ENCODE measurements around the gene PAX8. TPM values are rescaled to one million over a fixed set of nuclear protein-coding genes. Genes with fewer than 3 reads are reported as not detected.

Gene PAX8
- total RNA-seq, 4 donors from 2014 or later: 2.3 to 7.7 (median 5.6) TPM

DNA sequence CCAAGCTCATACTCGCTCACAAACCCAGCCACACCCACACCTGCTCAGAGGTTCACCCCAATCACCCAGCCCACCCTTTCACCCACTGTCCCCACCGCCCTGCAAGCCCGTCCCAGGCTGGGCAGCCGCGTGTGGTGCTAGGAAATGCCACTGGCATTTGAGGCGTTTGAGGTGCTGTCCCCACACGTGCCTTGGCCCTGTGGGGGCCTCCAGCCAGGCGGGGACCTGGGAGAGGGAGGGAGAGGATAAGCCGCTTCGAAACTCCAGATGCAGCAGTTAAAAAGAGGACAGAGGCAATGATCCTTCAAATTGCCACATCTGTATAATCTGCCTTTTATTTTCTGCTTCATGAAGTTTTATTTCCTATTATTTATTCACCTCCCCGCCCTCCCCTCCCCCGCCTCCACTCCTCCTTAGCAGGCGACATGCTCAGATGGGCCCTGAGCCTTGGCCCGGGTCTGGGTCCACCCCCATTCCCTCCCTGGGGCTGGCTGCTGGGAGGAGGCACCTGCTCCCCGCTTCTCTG, 69.0 kb downstream of the PAX8 start:
- no peak for TF ChIP-seq EP300 (IDR thresholded peaks at IDR 0.05)
- TF ChIP-seq, protein P1, sequence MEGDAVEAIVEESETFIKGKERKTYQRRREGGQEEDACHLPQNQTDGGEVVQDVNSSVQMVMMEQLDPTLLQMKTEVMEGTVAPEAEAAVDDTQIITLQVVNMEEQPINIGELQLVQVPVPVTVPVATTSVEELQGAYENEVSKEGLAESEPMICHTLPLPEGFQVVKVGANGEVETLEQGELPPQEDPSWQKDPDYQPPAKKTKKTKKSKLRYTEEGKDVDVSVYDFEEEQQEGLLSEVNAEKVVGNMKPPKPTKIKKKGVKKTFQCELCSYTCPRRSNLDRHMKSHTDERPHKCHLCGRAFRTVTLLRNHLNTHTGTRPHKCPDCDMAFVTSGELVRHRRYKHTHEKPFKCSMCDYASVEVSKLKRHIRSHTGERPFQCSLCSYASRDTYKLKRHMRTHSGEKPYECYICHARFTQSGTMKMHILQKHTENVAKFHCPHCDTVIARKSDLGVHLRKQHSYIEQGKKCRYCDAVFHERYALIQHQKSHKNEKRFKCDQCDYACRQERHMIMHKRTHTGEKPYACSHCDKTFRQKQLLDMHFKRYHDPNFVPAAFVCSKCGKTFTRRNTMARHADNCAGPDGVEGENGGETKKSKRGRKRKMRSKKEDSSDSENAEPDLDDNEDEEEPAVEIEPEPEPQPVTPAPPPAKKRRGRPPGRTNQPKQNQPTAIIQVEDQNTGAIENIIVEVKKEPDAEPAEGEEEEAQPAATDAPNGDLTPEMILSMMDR (IDR thresholded peaks at IDR 0.05): no peak
- TF ChIP-seq POLR2A (IDR thresholded peaks at IDR 0.05): no peak
- no peak for TF ChIP-seq POLR2AphosphoS5 (IDR thresholded peaks at IDR 0.05)
- H3K4me1 ChIP-seq: peaks cover 51% of the 10 kb centered on the region
- H3K4me3 ChIP-seq: no peak overlapping the region
- 63% methylated on average over 15 of the region's 15 CpGs for WGBS
- no peaks in the 10 kb centered on the region for H3K27me3 ChIP-seq
- DNase-seq (ENCODE audit: low spot score in 2 of 2): peak in 1 of 2 donors; percentile 55
- no peaks in the 10 kb centered on the region for H3K36me3 ChIP-seq
- H3K27ac ChIP-seq: peak overlapping the region; percentile 79
- H3K9me3 ChIP-seq: no peaks in the 10 kb centered on the region

DNA sequence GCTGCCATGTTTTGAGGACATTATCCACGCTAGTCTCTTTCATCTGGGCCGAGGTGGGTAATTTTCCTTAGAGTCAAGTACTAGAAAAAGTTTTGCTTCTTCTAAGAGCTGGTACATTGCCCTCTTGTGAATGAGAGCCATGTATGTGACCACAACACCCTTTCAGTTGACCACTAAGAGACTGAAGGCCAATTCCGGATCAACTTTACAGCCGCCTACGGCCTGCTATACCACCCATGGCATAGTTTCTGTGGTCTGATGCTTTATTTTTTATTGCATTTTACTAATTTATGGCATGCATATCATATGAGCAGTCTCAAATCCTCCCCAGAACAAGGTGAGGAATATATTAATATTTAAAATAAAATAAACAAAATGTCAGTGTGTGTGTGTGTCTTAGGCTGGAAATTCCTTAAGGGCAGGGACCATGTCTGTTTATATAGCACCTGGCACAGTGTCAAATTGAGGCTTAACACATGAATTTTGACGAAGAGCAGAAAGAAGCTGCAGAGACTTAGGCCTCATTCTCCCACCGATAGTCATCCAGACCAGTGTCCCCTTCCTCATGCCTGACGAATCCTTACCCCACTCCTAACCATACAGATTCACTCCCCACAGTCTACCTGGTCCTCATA, 69.6 kb downstream of the PAX8 start:
- H3K4me1 ChIP-seq: peaks cover 52% of the 10 kb centered on the region
- H3K27me3 ChIP-seq: no peaks in the 10 kb centered on the region
- H3K4me3 ChIP-seq: no peak overlapping the region
- WGBS: 67% methylated on average over 8 of the region's 8 CpGs
- no peaks in the 10 kb centered on the region for H3K9me3 ChIP-seq
- no peak for TF ChIP-seq POLR2A (IDR thresholded peaks at IDR 0.05)
- no peak for TF ChIP-seq POLR2AphosphoS5 (IDR thresholded peaks at IDR 0.05)
- TF ChIP-seq EP300 (IDR thresholded peaks at IDR 0.05): no peak
- TF ChIP-seq, protein P1 (IDR thresholded peaks at IDR 0.05): no peak
- no peaks in the 10 kb centered on the region for H3K36me3 ChIP-seq
- H3K27ac ChIP-seq: peak overlapping the region; percentile 79
- peak in 1 of 2 donors; percentile 10 for DNase-seq (ENCODE audit: low spot score in 2 of 2)

DNA sequence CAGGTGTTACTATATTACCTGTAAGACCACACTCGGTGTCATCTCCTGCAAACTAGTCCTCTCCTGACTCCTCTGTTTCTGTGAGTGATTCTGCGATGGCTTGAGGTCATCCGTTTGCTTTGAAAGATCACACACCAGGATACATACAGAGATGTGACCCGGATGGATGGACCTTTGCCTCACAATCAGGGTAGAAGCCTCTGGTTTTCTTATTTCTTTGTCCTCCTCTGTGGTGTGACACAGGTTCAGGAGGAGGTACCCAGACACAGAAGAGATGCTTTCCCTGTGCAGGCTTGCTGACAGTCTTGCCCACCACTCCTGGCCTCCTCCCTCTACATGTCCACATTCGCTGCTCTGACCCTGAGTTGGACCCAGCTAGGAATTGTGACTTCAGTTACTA, 70.3 kb downstream of the PAX8 start:
- Histone ChIP-seq H3K36me3 (no peaks in the 10 kb centered on the region), H3K4me3 (no peak overlapping the region), H3K27ac (no peak overlapping the region), H3K9me3 (no peaks in the 10 kb centered on the region), H3K27me3 (no peaks in the 10 kb centered on the region), H3K4me1 (peaks cover 51% of the 10 kb centered on the region)
- DNase-seq (ENCODE audit: low spot score in 2 of 2): no peak
- TF ChIP-seq EP300 (IDR thresholded peaks at IDR 0.05): no peak
- TF ChIP-seq POLR2A (IDR thresholded peaks at IDR 0.05): no peak
- TF ChIP-seq, protein P1 (IDR thresholded peaks at IDR 0.05): no peak
- no peak for TF ChIP-seq POLR2AphosphoS5 (IDR thresholded peaks at IDR 0.05)
- 94% methylated on average over 5 of the region's 5 CpGs for WGBS

DNA sequence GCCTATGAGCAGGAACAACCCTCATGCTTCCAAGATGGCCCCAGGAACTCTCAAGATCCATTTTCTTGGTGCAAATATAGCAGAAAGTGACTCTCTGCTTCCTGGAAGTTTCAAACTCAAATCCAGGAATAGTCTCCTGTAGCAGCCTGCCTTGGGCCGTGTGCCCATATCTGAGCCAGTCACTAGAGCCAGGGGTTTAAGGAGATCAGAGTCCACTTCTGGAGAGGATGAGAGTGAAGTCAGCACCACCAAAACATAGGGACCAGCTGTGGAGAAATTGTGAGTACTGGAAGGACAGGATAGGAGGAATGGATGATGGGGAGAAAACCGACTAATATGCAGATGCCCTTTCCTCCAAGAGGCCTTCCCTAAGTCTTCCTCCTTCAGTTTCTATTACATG, 71.7 kb downstream of the PAX8 start:
- DNase-seq (ENCODE audit: low spot score in 2 of 2): no peak
- Histone ChIP-seq H3K36me3 (no peaks in the 10 kb centered on the region), H3K4me1 (peaks cover 45% of the 10 kb centered on the region), H3K27ac (no peak overlapping the region), H3K27me3 (no peaks in the 10 kb centered on the region), H3K9me3 (no peaks in the 10 kb centered on the region), H3K4me3 (no peak overlapping the region)
- TF ChIP-seq POLR2AphosphoS5 (IDR thresholded peaks at IDR 0.05) (no peak), EP300 (IDR thresholded peaks at IDR 0.05) (no peak), POLR2A (IDR thresholded peaks at IDR 0.05) (no peak)
- TF ChIP-seq, protein P1 (IDR thresholded peaks at IDR 0.05): no peak
- 83% methylated on average over 2 of the region's 2 CpGs for WGBS

DNA sequence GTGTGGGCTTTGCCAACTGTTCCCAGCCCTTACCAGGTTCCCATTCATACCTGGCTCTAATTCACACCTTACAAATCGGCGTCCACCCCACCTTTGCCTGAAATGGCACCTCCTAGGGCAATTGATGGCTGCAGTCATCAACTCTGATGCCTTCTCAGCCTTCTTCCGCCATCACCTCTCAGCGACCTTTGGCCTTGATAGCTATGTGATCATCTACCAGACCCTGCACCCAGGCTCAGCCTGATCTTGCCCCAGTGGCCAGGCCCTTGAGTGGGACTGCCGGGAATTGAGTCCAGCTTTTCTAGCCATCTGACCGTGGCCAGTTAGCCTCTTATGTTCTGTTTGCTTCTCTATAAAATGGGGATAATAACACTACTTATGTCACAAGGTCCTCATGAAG, 72.5 kb downstream of the PAX8 start:
- no peak for DNase-seq (ENCODE audit: low spot score in 2 of 2)
- Histone ChIP-seq H3K27me3 (no peaks in the 10 kb centered on the region), H3K36me3 (peaks cover 7% of the 10 kb centered on the region), H3K27ac (no peak overlapping the region), H3K4me3 (no peak overlapping the region), H3K4me1 (peaks cover 45% of the 10 kb centered on the region), H3K9me3 (no peaks in the 10 kb centered on the region)
- 90% methylated on average over 6 of the region's 6 CpGs for WGBS
- no peak for TF ChIP-seq POLR2A (IDR thresholded peaks at IDR 0.05)
- TF ChIP-seq POLR2AphosphoS5 (IDR thresholded peaks at IDR 0.05): no peak
- no peak for TF ChIP-seq EP300 (IDR thresholded peaks at IDR 0.05)
- TF ChIP-seq, protein P1 (IDR thresholded peaks at IDR 0.05): no peak

All from suprapubic skin (tissue), 4 donors.